Ramos (cell line): ENCODE data around the gene CDC42BPA.
"Not testable (repeated sequence)": the region's sequence is repeated elsewhere in the genome, so short reads cannot be mapped to it uniquely, and the experiment has no call there.

Experiments
- in situ Hi-C: fragments of 300-500 bp; cut with MboI; formaldehyde crosslinking; loops from one replicate; pipeline ENCODE4 v1.14.3; 2022; ENCODE audit warnings: low sequenced_read_pairs; ENCODE audit not compliant: unreplicated experiment

CDC42BPA gene, protein sequence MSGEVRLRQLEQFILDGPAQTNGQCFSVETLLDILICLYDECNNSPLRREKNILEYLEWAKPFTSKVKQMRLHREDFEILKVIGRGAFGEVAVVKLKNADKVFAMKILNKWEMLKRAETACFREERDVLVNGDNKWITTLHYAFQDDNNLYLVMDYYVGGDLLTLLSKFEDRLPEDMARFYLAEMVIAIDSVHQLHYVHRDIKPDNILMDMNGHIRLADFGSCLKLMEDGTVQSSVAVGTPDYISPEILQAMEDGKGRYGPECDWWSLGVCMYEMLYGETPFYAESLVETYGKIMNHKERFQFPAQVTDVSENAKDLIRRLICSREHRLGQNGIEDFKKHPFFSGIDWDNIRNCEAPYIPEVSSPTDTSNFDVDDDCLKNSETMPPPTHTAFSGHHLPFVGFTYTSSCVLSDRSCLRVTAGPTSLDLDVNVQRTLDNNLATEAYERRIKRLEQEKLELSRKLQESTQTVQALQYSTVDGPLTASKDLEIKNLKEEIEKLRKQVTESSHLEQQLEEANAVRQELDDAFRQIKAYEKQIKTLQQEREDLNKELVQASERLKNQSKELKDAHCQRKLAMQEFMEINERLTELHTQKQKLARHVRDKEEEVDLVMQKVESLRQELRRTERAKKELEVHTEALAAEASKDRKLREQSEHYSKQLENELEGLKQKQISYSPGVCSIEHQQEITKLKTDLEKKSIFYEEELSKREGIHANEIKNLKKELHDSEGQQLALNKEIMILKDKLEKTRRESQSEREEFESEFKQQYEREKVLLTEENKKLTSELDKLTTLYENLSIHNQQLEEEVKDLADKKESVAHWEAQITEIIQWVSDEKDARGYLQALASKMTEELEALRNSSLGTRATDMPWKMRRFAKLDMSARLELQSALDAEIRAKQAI (N-terminal part only)

DNA sequence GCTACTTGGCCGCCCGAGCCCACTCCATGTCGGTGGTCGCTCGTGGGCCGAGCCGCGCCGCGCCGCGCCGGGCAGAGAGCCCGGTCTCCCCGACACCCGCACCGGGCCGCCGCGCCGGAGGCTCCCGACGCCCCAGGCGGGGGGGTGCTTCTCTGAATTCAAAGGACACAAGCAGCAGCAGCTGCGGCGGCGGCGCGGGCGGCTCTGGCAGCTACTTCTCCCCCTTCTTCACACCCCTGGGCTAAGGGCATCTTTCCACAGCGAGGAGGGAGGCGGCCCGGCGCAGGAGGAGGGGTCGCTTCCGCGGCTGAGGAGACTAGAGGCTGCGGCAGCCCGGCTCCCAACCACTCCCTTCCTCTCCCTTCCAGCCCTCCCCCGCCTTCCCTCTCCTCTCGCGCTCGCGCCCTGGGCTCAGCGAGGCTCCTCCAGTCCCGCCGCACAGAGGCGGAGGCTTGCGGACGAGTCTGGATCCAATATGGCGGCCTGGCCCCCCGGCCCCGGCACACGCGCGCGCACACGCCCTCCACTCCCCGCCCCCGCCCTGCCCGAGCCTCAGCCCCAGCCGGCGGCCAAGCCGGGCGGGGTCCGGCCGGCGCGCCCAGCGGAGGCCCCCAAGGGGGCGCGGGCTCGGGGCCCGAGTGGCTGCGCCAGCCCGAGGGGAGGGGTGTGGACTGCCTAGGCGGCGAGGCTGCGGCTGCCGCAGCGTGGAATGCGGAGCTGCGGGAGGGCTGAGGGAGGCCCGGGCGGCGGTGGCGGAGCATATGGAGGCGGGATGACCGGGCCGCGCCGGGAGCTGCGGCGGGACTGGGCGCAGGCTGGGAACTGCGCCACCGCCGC, at the start of gene CDC42BPA:
TSS of gene CDC42BPA (minus strand) at position 477 of the 837 bp plus-strand sequence. CDS start 1,310 bp downstream, outside the sequence.
- in situ Hi-C loops = no loop called here

DNA sequence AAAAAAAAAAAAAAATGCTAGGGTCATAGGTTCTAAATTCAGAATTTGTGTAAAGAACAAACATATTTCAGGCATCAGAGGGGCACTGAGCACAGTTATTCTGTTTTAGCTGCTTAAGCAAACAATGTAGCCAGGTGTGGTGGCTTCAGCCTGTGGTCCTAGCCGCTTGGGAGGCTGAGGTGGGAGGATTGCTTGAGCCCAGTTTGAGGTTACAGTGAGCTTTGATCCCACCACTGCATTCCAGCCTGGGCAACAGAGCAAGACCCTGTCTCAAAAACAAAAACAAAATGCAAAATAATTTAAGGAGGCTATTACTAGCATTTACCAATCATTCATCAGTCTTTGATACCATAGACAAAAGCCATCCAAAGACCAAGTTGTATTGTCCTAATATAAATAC, 49.7 kb upstream of the CDC42BPA start:
- in situ Hi-C loops = no loop called here

DNA sequence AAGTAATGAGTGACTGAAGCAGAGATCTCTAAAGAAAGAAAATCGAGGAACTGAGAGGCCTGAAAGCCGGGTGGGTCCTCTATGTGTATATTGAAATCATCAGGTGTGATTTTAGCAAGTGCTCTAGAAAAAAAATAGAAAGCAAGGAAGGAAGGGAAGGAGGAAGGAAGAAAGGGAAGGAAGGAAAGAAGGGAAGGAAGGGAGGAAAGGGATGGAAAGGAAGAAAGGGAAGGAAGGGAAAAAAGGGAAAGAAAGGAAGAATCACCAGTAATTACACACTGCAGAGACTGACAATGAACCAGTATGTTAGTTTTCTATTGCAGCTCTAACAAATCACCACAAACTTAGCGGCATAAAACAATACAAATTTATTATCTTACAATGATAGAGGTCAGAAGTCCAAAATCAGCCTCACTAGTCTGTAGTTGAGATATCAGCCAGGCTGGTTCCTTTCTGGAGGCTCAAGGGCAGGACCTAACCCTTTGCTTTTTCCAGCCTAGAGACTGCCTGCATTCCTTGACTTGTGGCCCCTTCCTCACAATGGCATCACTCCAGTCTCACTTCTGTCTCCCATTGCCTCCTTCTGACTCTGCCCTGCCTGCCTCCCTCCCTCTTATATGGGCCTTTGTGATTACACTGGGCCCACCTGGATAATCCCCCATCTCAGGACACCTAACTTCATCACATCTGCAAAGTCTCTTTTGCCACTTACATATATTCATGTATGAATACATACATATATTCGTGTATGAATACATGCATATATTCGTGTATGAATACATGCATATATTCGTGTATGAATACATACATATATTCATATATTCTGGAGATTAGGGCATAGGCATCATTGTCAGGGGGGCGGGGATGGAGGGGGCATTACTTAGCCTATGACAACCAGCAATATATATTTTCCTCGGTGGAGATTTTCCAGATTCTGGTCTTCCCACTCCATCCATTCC, 47.5 kb upstream of the CDC42BPA start:
- in situ Hi-C loops = no loop called here

DNA sequence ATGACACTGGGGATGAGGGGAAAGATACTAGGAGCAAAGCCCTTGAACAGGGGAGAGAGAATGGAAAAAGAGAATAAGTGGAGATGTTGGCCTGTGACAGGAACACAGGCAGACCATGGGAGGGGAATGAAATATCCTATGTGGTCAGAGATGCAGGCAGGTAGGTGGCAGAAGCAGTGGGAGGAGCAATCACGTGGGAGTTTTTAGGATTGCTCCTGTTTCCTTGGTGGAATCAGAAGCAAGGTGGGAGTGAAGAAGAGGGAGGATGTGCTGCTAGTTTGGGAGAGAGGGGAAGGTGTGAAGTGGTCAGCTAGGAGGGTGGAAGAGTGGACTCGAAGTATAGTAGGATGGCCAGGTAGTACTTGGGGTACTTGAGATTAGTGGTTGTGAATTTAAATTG, 46.4 kb upstream of the CDC42BPA start:
- in situ Hi-C loops = no loop called here

DNA sequence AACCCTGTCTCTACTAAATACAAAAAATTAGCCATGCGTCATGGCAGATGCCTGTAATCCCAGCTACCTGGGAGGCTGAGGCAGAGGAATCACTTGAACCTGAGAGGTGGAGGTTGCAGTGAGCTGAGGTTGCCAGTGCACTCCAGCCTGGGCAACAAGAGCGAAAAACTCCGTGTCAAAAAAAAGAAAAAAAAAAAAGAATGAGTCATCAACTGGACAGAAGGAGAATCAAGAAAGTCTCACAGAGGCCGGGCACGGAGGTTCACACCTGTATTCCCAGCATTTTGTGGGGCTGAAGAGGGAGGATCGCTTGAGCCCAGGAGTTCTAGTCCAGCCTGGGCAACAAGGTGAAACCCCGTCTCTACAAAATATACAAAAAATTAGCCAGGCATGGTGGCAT, 45.5 kb upstream of the CDC42BPA start:
- in situ Hi-C loops = no loop called here

DNA sequence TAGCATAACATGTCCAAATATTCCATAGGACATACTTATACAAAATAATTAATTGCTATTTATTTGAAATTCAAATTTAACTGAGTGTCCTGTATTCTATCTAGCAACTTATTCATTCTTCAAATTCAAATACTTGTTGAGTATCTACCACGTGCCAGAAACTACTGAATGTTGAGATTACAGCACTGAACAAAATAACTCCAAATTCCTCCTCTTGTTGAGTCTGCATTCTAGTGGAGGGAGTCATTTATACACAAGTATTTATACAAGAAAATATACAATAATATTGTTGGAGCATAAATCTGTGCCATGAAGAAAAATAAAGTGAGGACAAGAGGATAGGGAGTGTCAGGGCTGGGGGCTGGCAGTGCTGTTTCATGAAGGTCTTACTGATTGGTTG, 43.7 kb upstream of the CDC42BPA start:
- in situ Hi-C loops = no loop called here

DNA sequence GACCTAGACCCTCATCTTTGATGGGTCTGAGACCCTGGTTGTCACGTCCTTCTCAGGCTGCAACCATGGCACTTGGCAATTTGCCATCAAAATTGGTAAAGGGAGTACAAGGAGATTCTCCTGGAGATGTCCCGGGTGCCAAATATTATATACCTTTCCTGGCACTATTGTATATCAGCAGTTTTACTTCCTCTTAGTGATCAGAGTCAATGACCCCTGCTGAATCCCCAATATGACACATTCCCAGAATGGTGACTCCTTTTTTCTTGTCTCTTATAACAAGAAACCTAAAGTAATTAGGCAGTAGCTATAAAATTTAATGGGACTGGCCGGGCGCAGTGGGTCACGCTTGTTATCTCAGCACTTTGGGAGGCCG, 39.6 kb upstream of the CDC42BPA start:
- in situ Hi-C loops = no loop called here

DNA sequence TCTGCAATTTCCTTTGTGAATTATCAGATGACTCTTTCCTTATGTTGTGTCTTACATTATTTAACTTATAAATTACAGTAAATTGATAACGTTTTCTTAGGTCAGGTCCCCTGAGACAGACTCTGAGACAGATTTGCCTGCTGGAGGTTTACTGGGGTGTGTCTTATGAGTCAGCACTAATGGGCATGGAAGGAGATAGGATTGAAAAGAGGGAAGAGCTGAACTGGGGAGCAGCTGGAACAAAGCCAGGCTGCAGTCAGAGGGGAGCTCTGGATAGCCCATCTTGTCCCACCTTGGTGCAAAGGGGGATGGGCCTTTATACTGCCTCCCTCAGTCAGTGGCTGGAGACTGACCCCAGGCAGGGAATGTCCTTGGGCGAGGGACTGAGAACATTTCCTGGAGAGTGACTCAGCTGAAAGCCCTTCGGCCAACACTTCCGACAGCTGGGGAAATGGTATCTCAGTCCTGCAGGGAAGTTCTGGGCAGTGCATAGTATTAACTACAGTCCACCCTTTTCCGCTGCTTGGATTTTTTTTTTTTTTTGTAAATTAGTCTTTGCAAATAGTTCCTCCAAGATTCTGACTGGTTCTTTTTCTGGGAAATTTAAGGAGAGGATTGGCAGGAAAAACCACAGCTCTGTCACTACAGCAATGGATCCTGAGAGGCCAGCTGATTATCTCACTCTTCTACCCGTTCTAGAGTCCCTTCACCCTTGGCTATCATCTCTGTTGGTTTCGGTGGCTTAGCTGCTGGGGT, 39.1 kb upstream of the CDC42BPA start:
- in situ Hi-C loops = no loop called here

DNA sequence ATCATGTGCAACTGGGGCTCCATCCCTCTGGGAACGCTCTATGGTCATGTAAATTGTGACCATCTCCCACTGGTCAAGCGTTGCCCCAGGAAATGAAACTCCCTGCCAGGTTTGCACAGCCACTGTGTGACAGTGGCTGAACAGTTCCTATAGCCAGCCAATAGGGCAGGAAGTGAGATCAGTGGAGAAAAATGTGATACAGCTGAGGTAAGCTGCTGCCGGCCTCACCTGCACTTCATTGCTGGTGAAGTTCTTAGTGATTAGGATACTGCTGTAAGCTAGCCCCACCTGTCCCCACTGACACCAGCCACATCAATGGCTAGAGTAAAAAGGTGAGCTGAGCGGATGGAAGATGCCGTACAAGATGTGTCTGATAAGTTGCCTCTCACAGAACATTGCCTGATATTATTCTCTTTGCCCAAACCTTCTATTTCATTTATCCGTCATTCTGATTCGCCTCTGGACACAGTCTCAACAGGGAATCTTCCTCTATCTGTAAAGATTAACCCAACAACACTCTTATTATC, 38.4 kb upstream of the CDC42BPA start:
- in situ Hi-C loops = no loop called here

DNA sequence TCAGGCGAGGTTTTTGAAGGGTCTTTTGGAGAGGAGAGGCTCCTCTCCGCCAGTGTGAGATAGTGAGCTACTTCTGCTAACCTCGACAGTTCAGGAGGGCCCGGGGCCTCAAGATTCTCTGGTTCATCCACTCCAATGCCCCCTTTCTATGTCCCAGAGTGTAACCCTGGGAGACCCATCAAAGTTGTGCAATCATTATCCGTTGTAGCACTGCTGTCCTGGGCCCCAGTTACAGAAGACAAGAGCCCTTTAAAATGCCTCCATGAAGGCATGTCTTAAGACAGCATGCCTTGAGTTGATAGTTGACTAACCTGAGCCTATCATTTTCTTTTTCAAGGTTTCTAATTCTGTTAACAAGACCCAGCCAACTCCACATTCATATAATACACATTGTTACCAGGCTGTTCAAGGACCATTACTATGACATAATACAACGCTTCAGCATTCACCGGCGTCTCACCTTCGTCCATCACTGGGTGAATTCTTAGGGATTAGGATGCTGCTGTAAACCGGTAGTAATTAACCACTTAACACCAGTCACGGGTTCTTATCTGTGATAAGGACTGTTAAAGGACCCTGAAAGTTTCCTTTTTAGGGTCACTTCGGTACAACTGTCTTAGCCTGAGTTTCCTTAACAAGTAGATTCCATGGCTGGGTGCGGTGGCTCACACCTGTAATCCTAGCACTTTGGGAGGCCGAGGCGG, 37.4 kb upstream of the CDC42BPA start:
- in situ Hi-C loops = no loop called here

DNA sequence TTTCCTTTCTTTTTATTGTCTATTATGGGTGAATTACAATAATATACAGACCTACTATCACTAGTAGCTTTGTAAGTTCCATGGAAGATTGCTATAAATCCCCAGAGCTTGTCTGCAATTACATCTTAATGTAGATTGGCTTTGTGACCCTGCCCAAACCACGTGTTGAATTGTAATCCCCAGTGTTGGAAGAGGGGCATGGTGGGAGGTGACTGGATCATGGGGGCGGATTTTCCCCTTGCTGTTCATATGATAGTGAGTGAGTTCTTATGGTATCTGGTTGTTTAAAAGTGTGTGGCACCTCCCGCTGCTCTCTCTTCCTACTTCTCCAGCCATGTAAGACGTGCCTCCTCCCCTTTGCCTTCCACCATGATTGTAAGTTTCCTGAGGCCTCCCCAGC, 34.9 kb upstream of the CDC42BPA start:
- in situ Hi-C loops = no loop called here

DNA sequence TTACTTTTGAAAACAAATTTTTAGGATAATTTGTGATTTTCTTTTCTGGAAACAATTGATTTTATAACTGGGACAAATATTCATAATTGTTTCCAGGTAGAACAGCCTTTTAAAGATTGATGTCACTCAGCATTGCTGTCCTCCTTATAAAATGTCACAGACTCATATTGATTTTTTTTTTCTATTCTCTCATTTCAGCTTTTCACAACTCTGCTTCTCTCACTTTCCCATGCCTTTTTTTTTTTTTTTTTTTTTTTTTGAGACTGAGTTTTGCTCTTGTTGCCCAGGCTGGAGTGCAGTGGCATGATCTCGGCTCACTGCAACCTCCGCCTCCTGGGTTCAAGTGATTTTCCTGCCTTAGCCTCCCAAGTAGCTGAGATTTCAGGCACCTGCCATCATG, 33.9 kb upstream of the CDC42BPA start:
- in situ Hi-C loops = not testable (repeated sequence)

DNA sequence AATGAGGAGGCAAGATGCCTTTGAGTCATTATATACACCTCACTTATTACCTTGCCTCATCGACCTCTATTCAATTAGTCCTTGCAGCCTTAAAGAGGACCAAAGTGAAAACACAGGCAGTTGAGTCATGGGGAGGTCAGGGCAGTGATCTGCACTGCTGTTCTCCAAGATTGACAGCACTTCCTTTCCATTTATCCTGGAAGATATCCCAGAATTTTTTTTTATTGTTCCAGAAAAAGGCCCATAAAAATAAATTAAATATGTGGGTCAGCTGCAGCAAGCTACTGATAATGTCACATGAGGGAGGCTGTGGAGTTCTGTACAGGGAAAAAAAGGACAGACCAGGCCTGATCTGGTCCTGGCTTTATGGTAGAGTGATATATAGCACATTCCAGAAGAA, 33.2 kb upstream of the CDC42BPA start:
- in situ Hi-C loops = no loop called here

DNA sequence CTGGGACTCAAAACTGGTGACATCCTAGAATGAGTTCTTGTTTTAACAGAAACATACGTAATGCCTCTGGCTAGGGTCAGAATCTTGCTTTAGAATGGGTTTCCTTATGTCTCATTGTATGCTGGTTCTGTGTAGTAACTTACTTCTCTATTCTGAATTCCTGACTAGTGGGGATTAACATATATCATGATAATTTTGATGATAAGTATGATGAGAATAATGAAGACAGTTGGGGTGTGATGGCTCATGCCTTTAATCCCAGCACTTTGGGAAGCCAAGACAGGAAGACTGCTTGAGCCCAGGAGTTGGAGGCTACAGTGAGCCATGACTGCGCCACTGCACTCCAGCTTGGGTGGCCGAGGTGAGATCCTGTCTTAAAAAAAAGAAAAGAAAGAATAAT, 31.7 kb upstream of the CDC42BPA start:
- in situ Hi-C loops = no loop called here

DNA sequence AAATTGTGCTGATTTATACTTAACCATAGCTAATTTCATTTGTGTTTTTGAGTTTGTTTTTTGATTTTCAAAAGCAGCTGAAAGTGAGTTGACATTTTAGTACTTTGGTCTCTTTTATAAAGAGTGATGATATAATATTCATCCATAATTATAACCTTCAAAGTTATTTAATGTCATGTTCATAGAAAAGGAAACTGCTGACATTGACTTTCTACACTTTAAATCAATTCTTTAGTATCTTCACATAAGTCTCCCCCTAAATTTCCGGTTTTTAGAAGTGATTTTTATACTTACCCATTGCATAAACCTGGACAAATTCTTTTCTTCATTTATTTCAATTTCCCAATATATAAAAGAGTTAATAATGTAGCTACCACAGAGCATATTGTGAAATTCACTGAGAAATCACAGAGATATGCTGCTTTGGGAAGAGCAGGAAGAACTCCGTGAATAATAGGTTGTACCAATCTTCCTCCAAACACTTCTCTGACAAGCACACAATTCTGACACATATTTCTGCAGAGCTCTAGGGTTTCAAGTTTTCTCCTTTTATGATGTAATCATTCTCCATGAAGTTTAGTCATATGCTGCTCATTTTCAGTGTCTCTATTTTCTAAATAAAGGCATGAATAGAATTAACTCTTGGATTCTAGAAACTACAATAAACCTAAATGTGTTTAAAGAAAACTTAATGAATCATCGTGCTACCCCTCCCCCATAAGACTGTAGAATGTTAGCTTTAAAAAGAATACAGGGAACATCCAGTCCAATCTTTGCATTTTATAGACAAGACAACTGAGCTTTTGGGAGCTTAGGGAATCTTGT, 25.6 kb upstream of the CDC42BPA start:
- in situ Hi-C loops = no loop called here

DNA sequence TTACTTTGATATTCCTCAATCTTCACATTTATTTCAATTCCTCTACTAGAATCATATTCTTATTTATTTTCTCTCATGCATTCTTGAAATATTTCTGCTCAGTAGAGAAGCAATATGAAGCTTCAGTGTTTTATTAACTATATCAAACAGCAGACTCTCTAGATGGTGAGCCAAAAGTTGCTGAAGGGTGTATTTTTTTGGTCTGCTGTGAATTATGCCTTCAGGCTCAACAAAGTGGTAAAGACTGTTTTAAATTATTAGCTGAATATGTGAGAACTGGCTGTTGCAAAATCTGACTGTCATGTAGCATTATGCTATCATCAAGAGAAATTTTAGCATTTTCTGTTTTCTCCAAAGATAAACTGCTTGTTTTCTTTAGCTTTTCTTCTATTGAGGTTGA, 24.9 kb upstream of the CDC42BPA start:
- in situ Hi-C loops = no loop called here
